Mucosa of rectum (tissue), 2 donors: ENCODE results near the gene PDE4B.
A peak's percentile ranks its signal among the peaks of the same experiment; 100 is the strongest.

ENCODE experiments used
- H3K27ac ChIP-seq, 2 donors: one replicate each; pipeline ENCODE4 v1.7.0; 2013; ENCODE audit warnings: inconsistent platforms in 2 of 2, low read depth in 2 of 2, low read length in 2 of 2
- H3K27me3 ChIP-seq, 2 donors: one replicate each; pipeline ENCODE4 v1.7.0; 2013; ENCODE audit warnings: low read length in 2 of 2; ENCODE audit not compliant: control insufficient read depth in 2 of 2, insufficient read depth in 2 of 2
- H3K36me3 ChIP-seq, 2 donors: one replicate each; pipeline ENCODE4 v1.7.0; 2013; ENCODE audit warnings: low read length in 2 of 2; ENCODE audit not compliant: control insufficient read depth in 2 of 2, insufficient read depth in 2 of 2
- H3K4me1 ChIP-seq, 2 donors: one replicate each; pipeline ENCODE4 v1.7.0; 2013; ENCODE audit warnings: low read length in 2 of 2, mild to moderate bottlenecking in 1 of 2; ENCODE audit not compliant: control insufficient read depth in 2 of 2, insufficient read depth in 2 of 2
- H3K4me3 ChIP-seq, 2 donors: one replicate each; pipeline ENCODE4 v1.7.0; 2013; ENCODE audit warnings: low read length in 2 of 2
- H3K9ac ChIP-seq, 2 donors: one replicate each; pipeline ENCODE4 v1.7.0; 2013; ENCODE audit warnings: low read length in 2 of 2, low read depth in 1 of 2, mild to moderate bottlenecking in 1 of 2
- H3K9me3 ChIP-seq, 2 donors: one replicate each; pipeline ENCODE4 v1.7.0; 2013; ENCODE audit warnings: low read length in 2 of 2; ENCODE audit not compliant: control insufficient read depth in 2 of 2
- donor health status: healthy.
- donor health status: Normal muscosa, but diverticular disease.

The PDE4B gene

DNA sequence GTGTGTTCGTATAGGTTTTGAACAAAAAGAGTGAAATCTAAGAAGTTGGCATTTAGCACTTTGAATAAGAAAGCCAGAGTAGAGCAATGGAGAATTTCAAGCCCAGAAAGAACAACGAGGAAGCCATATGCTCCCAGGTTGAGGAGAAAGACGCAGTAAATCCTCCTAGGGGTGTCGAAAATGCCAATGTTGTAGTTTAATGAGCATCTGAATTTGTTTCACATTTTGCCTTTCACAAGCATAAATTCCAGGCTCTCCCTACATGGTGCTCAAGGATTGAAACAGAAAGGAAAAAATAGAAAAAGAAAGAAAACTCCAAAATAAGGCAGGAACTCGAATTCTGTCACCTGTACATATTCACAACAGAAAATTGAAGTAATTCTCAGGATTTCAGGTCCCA is 476.5 kb downstream of the PDE4B start:
- no peaks in the 10 kb centered on the region for H3K36me3 ChIP-seq
- no peaks in the 10 kb centered on the region for H3K9me3 ChIP-seq
- no peak overlapping the region for H3K9ac ChIP-seq
- H3K4me1 ChIP-seq = peaks cover 7% of the 10 kb centered on the region in 2 donors
- no peak overlapping the region for H3K4me3 ChIP-seq
- no peak overlapping the region for H3K27ac ChIP-seq
- no peaks in the 10 kb centered on the region for H3K27me3 ChIP-seq

DNA sequence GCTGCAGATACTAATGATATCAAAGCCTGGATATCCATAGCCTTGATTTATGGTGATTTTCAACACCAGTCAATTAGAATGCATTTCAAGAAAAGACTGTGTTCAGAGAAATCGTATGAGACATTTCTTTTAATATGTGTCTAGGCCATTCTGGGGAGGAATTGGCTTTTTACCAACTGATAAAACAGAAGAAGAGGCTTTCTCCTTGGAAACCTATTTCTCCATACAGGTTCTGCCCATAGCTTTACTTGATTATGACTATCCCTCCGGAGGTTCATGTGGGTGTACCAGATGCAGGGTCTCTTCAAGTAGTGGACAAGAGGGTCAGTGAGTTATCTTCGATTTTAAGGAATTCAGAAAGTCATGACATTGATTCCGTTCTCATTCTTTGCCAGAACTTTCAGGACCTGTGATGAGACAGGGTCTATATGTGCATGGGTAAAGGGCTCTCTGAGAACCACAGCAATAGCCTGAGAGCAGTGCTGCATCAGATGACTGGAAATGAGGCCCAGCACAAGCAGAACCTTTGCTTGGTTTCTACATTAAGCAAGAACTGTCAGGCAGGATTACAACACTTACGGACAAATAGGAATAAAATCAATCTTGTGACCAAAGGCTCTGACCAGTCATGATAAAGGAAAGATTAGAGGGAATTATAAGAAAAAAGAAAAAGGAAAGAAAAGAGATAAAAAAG is 477.6 kb downstream of the PDE4B start:
- no peaks in the 10 kb centered on the region for H3K9me3 ChIP-seq
- H3K36me3 ChIP-seq = no peaks in the 10 kb centered on the region
- no peaks in the 10 kb centered on the region for H3K27me3 ChIP-seq
- H3K4me3 ChIP-seq = no peak overlapping the region
- peak overlapping the region in 1 of 2 donors; percentile 20 for H3K27ac ChIP-seq
- peaks cover 10 to 11% of the 10 kb centered on the region in 2 donors for H3K4me1 ChIP-seq
- H3K9ac ChIP-seq = no peak overlapping the region

DNA sequence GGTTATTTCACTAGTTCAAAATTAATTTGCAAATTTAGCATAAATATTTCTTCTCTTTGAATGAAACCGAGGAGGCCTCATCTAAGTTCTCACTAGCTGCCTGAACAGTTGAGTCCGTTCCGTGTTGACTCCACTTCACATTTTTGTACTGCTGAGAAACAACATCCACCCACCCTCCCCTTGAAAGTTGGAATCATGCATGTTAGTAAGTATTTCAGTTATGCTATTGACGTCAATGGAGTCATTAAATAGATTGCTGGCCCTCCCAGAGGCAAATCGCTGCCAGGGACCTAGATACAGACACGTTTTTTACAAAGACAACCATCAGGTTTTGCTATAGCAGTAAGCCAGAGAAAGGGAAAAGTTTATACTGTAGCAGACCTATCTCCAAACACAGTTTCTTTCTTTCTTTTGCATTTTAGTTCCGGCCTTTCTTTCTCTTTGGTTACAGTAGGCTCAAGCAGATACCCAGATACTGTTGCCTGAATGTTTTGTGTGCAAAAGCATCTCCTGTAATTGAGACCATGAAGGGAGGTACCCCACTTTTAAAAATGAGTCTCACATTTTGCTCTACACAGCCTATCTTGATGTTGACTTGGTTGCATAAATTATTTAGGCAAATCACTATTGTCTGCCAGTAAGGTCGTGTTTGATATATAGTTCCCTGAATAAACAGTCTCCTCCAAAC is 478.7 kb downstream of the PDE4B start:
- Histone ChIP-seq H3K36me3 (no peaks in the 10 kb centered on the region), H3K4me3 (peak overlapping the region; percentile 2 to 49), H3K9me3 (no peaks in the 10 kb centered on the region), H3K27me3 (no peaks in the 10 kb centered on the region), H3K27ac (peak overlapping the region; percentile 81 to 85), H3K4me1 (peaks cover 13 to 15% of the 10 kb centered on the region in 2 donors), H3K9ac (peak overlapping the region; percentile 5 to 45)

DNA sequence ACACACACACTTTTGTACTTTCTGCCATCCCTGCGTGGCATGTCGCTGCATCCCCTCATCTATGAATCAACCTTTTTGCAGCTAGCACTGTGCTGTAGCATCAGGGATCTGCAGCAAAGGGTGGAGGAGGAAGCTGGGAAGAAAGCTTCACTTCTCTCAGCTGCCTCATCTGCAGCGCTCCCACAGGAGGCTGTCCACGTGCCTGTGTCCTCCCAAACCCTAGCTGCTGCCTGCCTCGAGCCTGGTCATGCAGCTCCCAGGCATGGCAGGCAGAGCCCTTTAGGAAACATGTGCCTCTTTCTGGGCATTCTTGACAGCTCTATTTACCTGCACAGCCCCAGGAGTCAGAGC is 479.2 kb downstream of the PDE4B start:
- H3K4me3 ChIP-seq = peak overlapping the region in 1 of 2 donors; percentile 49
- H3K36me3 ChIP-seq = no peaks in the 10 kb centered on the region
- peaks cover 13 to 15% of the 10 kb centered on the region in 2 donors for H3K4me1 ChIP-seq
- H3K9ac ChIP-seq = peak overlapping the region; percentile 5 to 45
- H3K27me3 ChIP-seq = no peaks in the 10 kb centered on the region
- H3K27ac ChIP-seq = peak overlapping the region; percentile 81 to 85
- no peaks in the 10 kb centered on the region for H3K9me3 ChIP-seq

DNA sequence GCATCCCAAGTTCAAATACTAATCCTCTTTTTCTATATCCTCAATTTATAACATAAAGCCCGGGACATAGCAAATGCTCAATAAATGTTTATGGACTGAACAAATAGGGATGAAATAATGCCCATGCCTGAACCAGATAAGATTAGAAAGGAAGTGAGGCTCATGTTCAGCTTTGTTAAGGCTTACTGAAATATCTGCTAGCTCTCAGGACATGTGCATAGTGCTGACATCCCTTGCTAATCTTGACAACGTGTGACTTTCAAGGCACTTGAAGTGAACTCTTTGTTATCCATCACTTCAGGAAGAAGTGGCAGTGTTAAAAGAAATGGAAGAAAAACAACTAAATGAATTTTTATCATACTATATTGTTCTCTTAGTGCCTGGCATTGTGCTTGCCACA is 481.0 kb downstream of the PDE4B start:
- no peaks in the 10 kb centered on the region for H3K36me3 ChIP-seq
- H3K27ac ChIP-seq = no peak overlapping the region
- no peak overlapping the region for H3K9ac ChIP-seq
- H3K4me3 ChIP-seq = no peak overlapping the region
- H3K4me1 ChIP-seq = peaks cover 17% of the 10 kb centered on the region in 2 donors
- H3K27me3 ChIP-seq = no peaks in the 10 kb centered on the region
- H3K9me3 ChIP-seq = no peaks in the 10 kb centered on the region

DNA sequence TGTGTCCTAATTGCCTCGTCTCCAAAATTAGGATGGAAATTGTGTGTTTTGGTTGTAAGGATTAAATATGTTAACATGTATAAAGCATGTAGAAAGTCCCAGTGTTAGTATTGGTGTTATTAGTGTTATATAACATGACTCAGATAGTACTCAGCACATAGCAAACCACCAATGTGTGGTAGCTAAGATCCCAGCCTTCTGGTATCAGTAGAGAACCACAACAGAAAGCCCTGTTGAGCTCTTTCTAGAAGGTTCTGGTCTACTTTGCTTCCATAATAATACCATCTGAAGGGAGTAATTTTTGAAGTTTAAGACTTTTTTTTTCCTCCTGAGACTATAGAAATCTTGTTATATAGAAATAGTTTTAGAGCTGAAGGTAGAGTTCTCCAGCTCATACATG is 481.9 kb downstream of the PDE4B start:
- Histone ChIP-seq H3K27ac (no peak overlapping the region), H3K36me3 (no peaks in the 10 kb centered on the region), H3K27me3 (no peaks in the 10 kb centered on the region), H3K4me3 (no peak overlapping the region), H3K4me1 (peaks cover 17% of the 10 kb centered on the region in 2 donors), H3K9ac (no peak overlapping the region), H3K9me3 (no peaks in the 10 kb centered on the region)

DNA sequence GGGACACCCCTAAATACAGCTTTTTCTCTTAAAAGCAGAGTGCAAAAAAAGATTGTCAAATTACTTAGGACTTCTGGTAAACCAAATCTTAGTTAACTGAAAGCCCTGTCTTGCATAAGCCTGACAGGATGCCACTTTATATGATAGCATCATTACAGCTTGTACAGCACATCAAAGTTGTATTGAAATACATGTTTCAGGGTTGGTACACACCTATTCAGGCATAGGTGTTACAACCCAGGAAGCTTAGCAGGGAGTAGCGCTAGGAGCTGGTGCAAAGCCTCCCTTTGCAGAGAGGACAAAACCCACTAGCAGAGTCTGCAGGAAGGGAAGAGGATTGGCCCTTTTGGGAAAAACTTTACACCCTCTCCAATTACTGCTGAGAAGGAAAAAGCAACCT is 482.4 kb downstream of the PDE4B start:
- no peak overlapping the region for H3K4me3 ChIP-seq
- no peaks in the 10 kb centered on the region for H3K36me3 ChIP-seq
- no peak overlapping the region for H3K27ac ChIP-seq
- H3K4me1 ChIP-seq = peaks cover 17% of the 10 kb centered on the region in 2 donors
- H3K9me3 ChIP-seq = no peaks in the 10 kb centered on the region
- no peaks in the 10 kb centered on the region for H3K27me3 ChIP-seq
- no peak overlapping the region for H3K9ac ChIP-seq

DNA sequence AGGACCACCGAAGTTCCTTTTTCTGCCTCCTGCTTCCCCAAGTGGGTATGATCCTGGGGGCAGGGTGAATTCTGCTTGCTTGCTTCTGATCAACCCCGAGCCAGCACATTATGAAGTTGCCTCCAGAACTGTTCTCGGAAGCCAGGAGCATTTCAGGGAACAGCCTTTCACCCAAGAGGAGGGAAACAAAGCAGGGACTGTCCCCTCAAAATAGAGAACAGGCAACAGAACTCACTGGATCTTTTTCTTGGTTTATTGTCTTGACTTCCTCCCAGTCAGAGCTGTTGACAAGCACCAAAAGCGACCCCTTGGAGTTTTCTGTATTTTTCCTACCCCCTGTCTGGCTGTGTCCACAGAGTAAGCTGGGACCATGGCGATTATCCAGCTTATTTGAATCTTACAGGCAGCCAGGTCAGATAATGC is 482.9 kb downstream of the PDE4B start:
- Histone ChIP-seq H3K36me3 (no peaks in the 10 kb centered on the region), H3K9me3 (no peaks in the 10 kb centered on the region), H3K4me1 (peaks cover 17% of the 10 kb centered on the region in 2 donors), H3K27me3 (no peaks in the 10 kb centered on the region), H3K9ac (no peak overlapping the region), H3K27ac (peak overlapping the region; percentile 40 to 58), H3K4me3 (no peak overlapping the region)

DNA sequence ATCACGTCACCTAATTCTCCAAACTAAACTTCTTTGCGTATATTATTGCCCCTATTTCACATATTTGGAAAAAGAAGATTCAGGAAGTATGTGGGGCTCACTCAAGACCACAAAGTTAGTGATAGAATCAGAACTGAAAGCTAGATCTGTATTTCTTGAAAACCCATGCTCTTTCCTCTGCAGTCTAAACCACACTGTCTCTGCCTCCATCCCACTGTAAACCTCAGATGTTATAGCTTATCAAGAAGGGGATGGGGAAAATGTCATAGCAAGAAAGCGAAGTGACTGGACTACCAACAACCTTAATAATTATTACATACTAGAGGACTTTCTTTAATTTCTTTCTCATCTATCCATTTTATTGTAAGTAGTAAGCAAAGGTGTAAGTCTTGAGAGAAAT is 483.5 kb downstream of the PDE4B start:
- no peaks in the 10 kb centered on the region for H3K36me3 ChIP-seq
- H3K27ac ChIP-seq = peak overlapping the region; percentile 40 to 58
- no peak overlapping the region for H3K9ac ChIP-seq
- H3K4me3 ChIP-seq = no peak overlapping the region
- H3K27me3 ChIP-seq = no peaks in the 10 kb centered on the region
- H3K4me1 ChIP-seq = peaks cover 17% of the 10 kb centered on the region in 2 donors
- no peaks in the 10 kb centered on the region for H3K9me3 ChIP-seq

DNA sequence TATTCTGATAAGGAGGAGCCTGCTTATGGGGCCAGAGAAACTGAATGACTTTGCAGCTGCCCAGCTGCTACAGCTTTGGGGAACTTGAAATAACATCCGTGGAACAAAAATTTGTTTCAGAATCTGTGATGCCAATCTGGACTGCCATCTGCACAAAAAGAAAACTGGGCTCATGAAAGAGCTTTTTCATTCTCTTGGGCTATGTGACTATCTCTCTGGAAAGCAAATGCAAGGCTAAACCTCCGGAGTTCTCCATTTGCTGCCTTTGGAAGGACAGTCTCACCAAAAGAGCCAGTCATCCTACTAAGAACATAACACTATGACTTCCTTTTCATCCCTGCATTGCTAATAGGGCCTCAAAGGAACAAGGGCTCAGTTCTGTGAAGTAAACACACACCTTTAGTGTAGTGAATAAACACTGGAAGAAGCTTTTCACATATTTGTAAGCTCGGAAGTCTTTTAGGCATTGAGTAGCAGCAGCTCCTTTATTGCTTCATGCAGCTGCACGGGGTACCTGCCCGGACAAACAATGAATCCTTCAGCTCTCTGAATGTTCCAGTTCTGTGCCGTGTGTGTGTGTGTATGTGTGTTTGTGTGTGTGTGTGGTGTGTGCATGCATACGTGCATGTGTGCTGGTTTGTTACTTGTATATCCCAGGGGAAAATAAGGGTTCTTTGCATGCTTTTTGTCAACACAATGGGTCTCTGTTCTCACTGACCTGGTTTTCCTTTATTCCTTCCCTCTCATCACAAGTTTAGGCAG is 485.7 kb downstream of the PDE4B start:
- Histone ChIP-seq H3K27ac (peak overlapping the region; percentile 36 to 69), H3K36me3 (no peaks in the 10 kb centered on the region), H3K4me1 (peaks cover 10% of the 10 kb centered on the region in 2 donors), H3K9ac (peak overlapping the region in 1 of 2 donors; percentile 7), H3K9me3 (no peaks in the 10 kb centered on the region), H3K4me3 (peak overlapping the region in 1 of 2 donors; percentile 2), H3K27me3 (no peaks in the 10 kb centered on the region)
